ENCODE results near the gene ZBTB25. TPM values are rescaled to one million over a fixed set of nuclear protein-coding genes. Genes with fewer than 3 reads are reported as not detected.

The ZBTB25 gene
- total RNA-seq, 1 experiment from 2014 or later = 19.0 TPM

DNA sequence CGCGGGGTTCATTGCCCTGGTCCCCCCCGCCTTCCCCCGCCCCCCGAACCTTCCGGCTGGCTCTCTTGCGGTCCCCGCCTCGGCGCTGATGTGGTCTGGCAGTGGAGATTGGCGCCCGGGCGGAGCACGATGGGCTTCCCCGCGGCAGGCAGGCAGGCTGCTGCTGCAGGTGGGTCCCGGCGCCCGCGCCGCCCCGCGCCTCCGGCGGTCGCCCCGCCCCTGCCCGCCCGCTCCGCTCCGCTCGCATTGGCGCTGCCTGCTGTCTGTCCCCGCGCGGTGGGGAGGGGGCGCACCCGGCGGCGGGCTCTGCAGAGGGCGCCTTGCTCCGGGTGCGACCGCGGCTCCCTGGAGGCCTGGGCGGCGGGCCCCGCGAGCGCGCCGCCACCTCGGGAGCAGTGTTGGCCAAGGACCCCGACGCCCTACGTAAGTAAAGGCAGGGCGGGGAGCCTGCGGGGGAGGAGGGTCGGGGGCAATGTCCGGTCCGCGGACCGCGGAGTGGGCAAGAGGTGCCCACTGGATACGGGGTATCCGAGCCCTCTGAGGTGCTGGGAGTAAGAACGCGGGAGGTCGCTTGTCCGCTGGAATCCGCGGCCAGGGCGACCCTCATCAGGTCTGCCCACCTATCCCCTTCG, 38.3 kb downstream of the ZBTB25 start, which contains the start of gene AKAP5:
Gene AKAP5 (plus strand): TSS at position 309 of the 632 bp plus-strand sequence. CDS start 2,896 bp downstream, outside the sequence.
- no peak within 1 kb of the TSS for H3K9ac ChIP-seq (ENCODE audit: low read length)
- peaks cover 0 to 4% of the 10 kb centered on the region in 2 experiments; a peak in 1 of 4 replicates for H3K4me1 ChIP-seq (ENCODE audit: control insufficient read depth in 1 of 2, insufficient read depth in 2 of 2, low read length in 2 of 2)
- H3K79me2 ChIP-seq (ENCODE audit: insufficient read depth, low read length) = no peaks in the 10 kb centered on the region
- peak; percentile 64 for ATAC-seq
- TF ChIP-seq EZH2 (IDR thresholded peaks at IDR 0.05) = no peak
- CTCF ChIA-PET = no interaction called here
- H3K36me3 ChIP-seq (ENCODE audit: control insufficient read depth in 1 of 2, insufficient read depth in 2 of 2, low read length in 2 of 2) = peaks cover 0 to 2% of the 10 kb centered on the region in 2 experiments; a peak in 1 of 4 replicates
- intact Hi-C loops (cut with micrococcal nuclease) = no loop called here
- H3K9me2 ChIP-seq (ENCODE audit: insufficient read depth) = no peaks in the 10 kb centered on the region
- H2AFZ ChIP-seq (ENCODE audit: low read depth, low read length, poor library complexity, severe bottlenecking) = no peak within 1 kb of the TSS
- RAD21 ChIA-PET (ENCODE audit: low non-redundant PET in 1 of 2, low total read pairs in 2 of 2, uncharacterized antibody in 2 of 2, unreplicated experiment in 2 of 2) = no interaction called here
- BruUV-seq (replicated peaks) = no TSS peak
- peak within 1 kb of the TSS in 1 of 2 experiments; percentile 14; a peak in 3 of 4 replicates for H3K4me3 ChIP-seq (replicated peaks in 1 of 2; ENCODE audit: low read depth in 1 of 2, low read length in 2 of 2)
- peak within 1 kb of the TSS; percentile 42 for H3K4me2 ChIP-seq (ENCODE audit: low read length)
- no peaks in the 10 kb centered on the region for H3K9me3 ChIP-seq (ENCODE audit: control insufficient read depth in 1 of 2, insufficient read depth in 1 of 2, low read depth in 1 of 2, low read length in 2 of 2)
- no peak for DNase-seq (ENCODE audit: low read depth, low spot score)
- H3K27me3 ChIP-seq (ENCODE audit: insufficient read depth, low read length) = no peaks in the 10 kb centered on the region
- POLR2A ChIA-PET = no interaction called here
- H4K20me1 ChIP-seq (ENCODE audit: insufficient read depth) = no peaks in the 10 kb centered on the region
- H3K27ac ChIP-seq (ENCODE audit: low read depth, low read length) = no peak within 1 kb of the TSS

DNA sequence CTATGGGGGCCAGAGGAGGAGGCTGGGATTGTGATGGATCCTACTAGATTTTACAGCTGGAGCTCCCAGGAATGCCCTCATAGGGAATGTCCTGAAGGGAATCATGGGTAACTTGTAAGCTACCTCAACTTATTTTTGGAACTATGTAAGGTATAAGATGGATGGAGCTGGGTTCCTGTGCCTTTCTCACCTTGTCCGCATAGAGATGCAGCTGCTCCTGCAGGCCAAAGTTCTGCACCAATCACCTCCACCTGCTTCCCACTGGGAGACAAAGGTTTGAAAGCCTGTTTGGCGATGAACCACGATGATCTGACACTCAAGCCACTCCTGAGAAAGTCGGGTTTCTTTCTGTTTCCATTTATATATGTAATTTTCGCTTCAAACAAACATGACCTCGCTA, 39.0 kb downstream of the ZBTB25 start:
- Histone ChIP-seq H3K27me3 (ENCODE audit: insufficient read depth, low read length) (no peaks in the 10 kb centered on the region), H3K9ac (ENCODE audit: low read length) (no peak overlapping the region), H3K4me2 (ENCODE audit: low read length) (peak overlapping the region; percentile 42; the same call in 1 of the 2 replicates), H4K20me1 (ENCODE audit: insufficient read depth) (no peaks in the 10 kb centered on the region), H3K36me3 (ENCODE audit: control insufficient read depth in 1 of 2, insufficient read depth in 2 of 2, low read length in 2 of 2) (peaks cover 2 to 5% of the 10 kb centered on the region in 2 experiments; a peak in 2 of 4 replicates), H3K9me3 (ENCODE audit: control insufficient read depth in 1 of 2, insufficient read depth in 1 of 2, low read depth in 1 of 2, low read length in 2 of 2) (no peaks in the 10 kb centered on the region), H3K4me3 (replicated peaks in 1 of 2; ENCODE audit: low read depth in 1 of 2, low read length in 2 of 2) (peak overlapping the region in 1 of 2 experiments; percentile 14; a peak in 3 of 4 replicates), H3K79me2 (ENCODE audit: insufficient read depth, low read length) (no peaks in the 10 kb centered on the region), H2AFZ (ENCODE audit: low read depth, low read length, poor library complexity, severe bottlenecking) (no peak overlapping the region), H3K27ac (ENCODE audit: low read depth, low read length) (no peak overlapping the region), H3K9me2 (ENCODE audit: insufficient read depth) (no peaks in the 10 kb centered on the region), H3K4me1 (ENCODE audit: control insufficient read depth in 1 of 2, insufficient read depth in 2 of 2, low read length in 2 of 2) (peaks cover 0 to 4% of the 10 kb centered on the region in 2 experiments; a peak in 1 of 4 replicates)
- POLR2A ChIA-PET = no interaction called here
- 0 out of 2 replicates have a peak, but pooled peaks have one; percentile 15 for ATAC-seq
- intact Hi-C loops (cut with micrococcal nuclease) = no loop called here
- CTCF ChIA-PET = no interaction called here
- TF ChIP-seq ELF1 (IDR thresholded peaks at IDR 0.05; ENCODE audit: borderline replicate concordance, low read depth) (no peak), POLR2A (IDR thresholded peaks at IDR 0.05; ENCODE audit: borderline replicate concordance, extremely low read depth, insufficient read depth, insufficient read length) (no peak)
- RAD21 ChIA-PET (ENCODE audit: low non-redundant PET in 1 of 2, low total read pairs in 2 of 2, uncharacterized antibody in 2 of 2, unreplicated experiment in 2 of 2) = no interaction called here
- DNase-seq (ENCODE audit: low read depth, low spot score) = no peak
- BruUV-seq (replicated peaks) = no TSS peak

Data from HCT116 (cell line).